H1 (cell line): Measurements from ENCODE around the gene UXT. TPM values are rescaled to one million over a fixed set of nuclear protein-coding genes. Genes with fewer than 3 reads are reported as not detected.

Experiments
- CTCF ChIA-PET: fragments of 300-600 bp; sonication (Branson Sonifier 250); formaldehyde crosslinking; loops from one replicate; lab custom pipeline; 2021; ENCODE audit not compliant: partially characterized antibody; lab: Charles Lee
- POLR2A ChIA-PET: fragments of 300-600 bp; sonication (Branson Sonifier 250); formaldehyde crosslinking; loops from one replicate; lab custom pipeline; 2021; ENCODE audit warnings: inconsistent platforms; ENCODE audit not compliant: partially characterized antibody; lab: Charles Lee
- DNase-seq, 2 experiments: peaks; one replicate each; pipeline versions ENCODE4 v3.0.0 to v3.0.0-alpha.2; 2010 to 2022; ENCODE audit warnings: low spot score in 2 of 2, low read depth in 1 of 2, mixed read lengths in 1 of 2
- FAIRE-seq: peaks from 2 replicates; lab custom pipeline; 2011; peaks lifted over from hg19 to GRCh38; lab: Jason Lieb, UNC
- H2AFZ ChIP-seq: 2 replicates; pipeline ENCODE4 v1.8.1; 2012; ENCODE audit warnings: low read length, inconsistent platforms
- H2AK5ac ChIP-seq: 2 replicates; pipeline ENCODE4 v1.6.1; 2013; ENCODE audit warnings: low read depth, low read length
- H2BK120ac ChIP-seq: replicated peaks from 2 replicates; pipeline ENCODE3; 2013; ENCODE audit warnings: low read depth, low read length, inconsistent platforms
- H2BK12ac ChIP-seq: 2 replicates; pipeline ENCODE4 v1.6.1; 2013; ENCODE audit warnings: low read depth, low read length
- H2BK15ac ChIP-seq: 2 replicates; pipeline ENCODE4 v1.6.1; 2013; ENCODE audit warnings: low read length
- H2BK20ac ChIP-seq: 2 replicates; pipeline ENCODE4 v1.6.1; 2013; ENCODE audit warnings: low read length
- H2BK5ac ChIP-seq: 2 replicates; pipeline ENCODE4 v1.6.1; 2013; ENCODE audit warnings: low read depth, low read length
- H3K14ac ChIP-seq: 2 replicates; pipeline ENCODE4 v1.6.1; 2013; ENCODE audit warnings: inconsistent platforms; ENCODE audit not compliant: insufficient read length
- H3K18ac ChIP-seq: 2 replicates; pipeline ENCODE4 v1.6.1; 2013; ENCODE audit warnings: low read length; ENCODE audit errors: extremely low read depth
- H3K23ac ChIP-seq: 2 replicates; pipeline ENCODE4 v1.6.1; 2013; ENCODE audit warnings: inconsistent platforms; ENCODE audit not compliant: insufficient read length
- H3K23me2 ChIP-seq: 2 replicates; pipeline ENCODE4 v1.6.1; 2013; ENCODE audit warnings: low read depth, low read length
- H3K27ac ChIP-seq: 2 replicates; pipeline ENCODE4 v1.6.1; 2011; ENCODE audit warnings: low read depth, low read length, inconsistent platforms
- H3K27me3 ChIP-seq, 4 experiments: replicated peaks in 1 of 4; 1 replicate in 1 of 4; 2 replicates in 3 of 4; pipeline versions ENCODE4 v1.6.1 to v1.8.1; 2011 to 2013; ENCODE audit warnings: low read length in 3 of 4, mild to moderate bottlenecking in 3 of 4, inconsistent platforms in 2 of 4, mixed read lengths in 2 of 4, moderate library complexity in 1 of 4; ENCODE audit not compliant: control insufficient read depth in 3 of 4, insufficient read depth in 3 of 4; ENCODE audit errors: extremely low read depth in 1 of 4
- H3K36me3 ChIP-seq, 4 experiments: 2 replicates each; pipeline versions ENCODE4 v1.6.1 to v1.8.1; 2011 to 2013; ENCODE audit warnings: mild to moderate bottlenecking in 4 of 4, low read length in 3 of 4, moderate library complexity in 2 of 4, control low read depth in 1 of 4, inconsistent platforms in 1 of 4; ENCODE audit not compliant: insufficient read depth in 4 of 4, control insufficient read depth in 2 of 4
- H3K4ac ChIP-seq: replicated peaks from 2 replicates; pipeline ENCODE3; 2013; ENCODE audit warnings: low read length, low read depth, mixed read lengths, inconsistent platforms; ENCODE audit not compliant: insufficient read length
- H3K4me1 ChIP-seq, 4 experiments: replicated peaks in 1 of 4; 1 replicate in 1 of 4; 2 replicates in 3 of 4; pipeline versions ENCODE4 v1.6.1 to v1.8.1; 2011 to 2013; ENCODE audit warnings: low read length in 3 of 4, inconsistent platforms in 2 of 4, mixed read lengths in 1 of 4; ENCODE audit not compliant: insufficient read depth in 4 of 4, control insufficient read depth in 3 of 4
- H3K4me2 ChIP-seq, 2 experiments: 2 replicates each; pipeline versions ENCODE4 v1.6.1 to v1.8.1; 2011 to 2013; ENCODE audit warnings: low read depth in 2 of 2, low read length in 2 of 2, control low read depth in 1 of 2, inconsistent platforms in 1 of 2, mild to moderate bottlenecking in 1 of 2; ENCODE audit not compliant: insufficient read depth in 1 of 2
- H3K4me3 ChIP-seq, 4 experiments: fragments of 200-600, 300-600 bp in 1 of 4; sonication (generic), shearing (Covaris generic), sonication (Bioruptor Twin) in 1 of 4; 2 replicates each; pipeline versions ENCODE4 v1.5.1 to v1.8.1; 2011 to 2016; ENCODE audit warnings: low read length in 4 of 4, low read depth in 3 of 4, control low read depth in 2 of 4, inconsistent platforms in 2 of 4, mild to moderate bottlenecking in 2 of 4, mixed read lengths in 1 of 4, moderate library complexity in 1 of 4; ENCODE audit not compliant: insufficient read depth in 2 of 4; ENCODE audit errors: extremely low read depth in 1 of 4
- H3K56ac ChIP-seq: replicated peaks from 2 replicates; pipeline ENCODE3; 2013; ENCODE audit warnings: low read depth, mild to moderate bottlenecking, mixed read lengths, low read length, inconsistent platforms; ENCODE audit not compliant: insufficient read length
- H3K79me1 ChIP-seq: 2 replicates; pipeline ENCODE4 v1.6.1; 2013; ENCODE audit warnings: low read depth, low read length, control low read depth
- H3K79me2 ChIP-seq, 2 experiments: 2 replicates each; pipeline versions ENCODE4 v1.6.1 to v1.8.1; 2012 to 2013; ENCODE audit warnings: low read length in 2 of 2, mild to moderate bottlenecking in 2 of 2, inconsistent platforms in 1 of 2; ENCODE audit not compliant: insufficient read depth in 2 of 2, control insufficient read depth in 1 of 2
- H3K9ac ChIP-seq, 4 experiments: replicated peaks in 1 of 4; 1 replicate in 1 of 4; 2 replicates in 3 of 4; pipeline versions ENCODE4 v1.6.1 to v1.8.1; 2011 to 2013; ENCODE audit warnings: low read depth in 3 of 4, low read length in 3 of 4, control low read depth in 2 of 4, mild to moderate bottlenecking in 2 of 4, moderate library complexity in 2 of 4, inconsistent platforms in 1 of 4; ENCODE audit errors: extremely low read depth in 1 of 4
- H3K9me3 ChIP-seq, 2 experiments: 2 replicates each; pipeline versions ENCODE4 v1.6.1 to v1.8.1; 2012 to 2013; ENCODE audit warnings: mild to moderate bottlenecking in 2 of 2, moderate library complexity in 2 of 2, control low read depth in 1 of 2, inconsistent platforms in 1 of 2, low read depth in 1 of 2, low read length in 1 of 2, mixed read lengths in 1 of 2; ENCODE audit not compliant: insufficient read depth in 2 of 2
- H4K20me1 ChIP-seq, 2 experiments: replicated peaks in 1 of 2; 2 replicates each; pipeline versions ENCODE3 to v1.8.1; 2011 to 2013; ENCODE audit warnings: inconsistent platforms in 2 of 2, low read length in 2 of 2, mild to moderate bottlenecking in 1 of 2; ENCODE audit not compliant: insufficient read depth in 2 of 2, control insufficient read depth in 1 of 2
- H4K5ac ChIP-seq: 2 replicates; pipeline ENCODE4 v1.6.1; 2013; ENCODE audit warnings: low read length, low read depth, mixed read lengths, inconsistent platforms; ENCODE audit not compliant: insufficient read length
- H4K8ac ChIP-seq: 2 replicates; pipeline ENCODE4 v1.8.0; 2013; ENCODE audit warnings: mild to moderate bottlenecking, moderate library complexity, low read length, inconsistent platforms; ENCODE audit not compliant: insufficient read depth; ENCODE audit errors: extremely low read depth
- H4K91ac ChIP-seq: replicated peaks from 2 replicates; pipeline ENCODE3; 2013; ENCODE audit warnings: low read length, mixed read lengths, inconsistent platforms; ENCODE audit not compliant: insufficient read length
- POU5F1 ChIP-seq: IDR thresholded peaks from 2 replicates; pipeline ENCODE4 v1.6.1; 2011; ENCODE audit warnings: low read depth, mild to moderate bottlenecking, low read length, moderate library complexity
- ZNF274 ChIP-seq: IDR thresholded peaks from 2 replicates; pipeline ENCODE4 v1.7.0; 2012; ENCODE audit warnings: low read length, borderline replicate concordance; ENCODE audit errors: extremely low read depth
- WGBS, 2 experiments: shearing (Covaris generic) in 1 of 2; methylation state at CpG; one replicate each; pipeline versions ENCODE4 v1.1.6 to v1.1.7; 2013 to 2015; ENCODE audit warnings: low lambda C conversion rate in 2 of 2, mixed read lengths in 2 of 2, inconsistent platforms in 1 of 2, low coverage in 1 of 2, missing lambda C conversion rate in 1 of 2; ENCODE audit not compliant: insufficient replicate concordance in 2 of 2, insufficient coverage in 1 of 2, insufficient read length in 1 of 2; ENCODE audit errors: extremely low coverage in 1 of 2, missing lambda C conversion rate in 1 of 2; 5-methylcytosine and 5-hydroxymethylcytosine counted together
- polyA plus RNA-seq, 7 experiments: library from polyadenylated mRNA; depleted of rRNA in 3 of 7; stranded (reverse) in 5 of 7; unstranded in 2 of 7; fragments of >200 nt in 5 of 7; fragments of 200-250 nt in 2 of 7; gene quantifications; 1 replicate in 5 of 7; 2 replicates in 1 of 7; 4 replicates in 1 of 7; pipeline versions ENCODE4 v1.2.1 to v1.2.3, GENCODE V29; 2011 to 2013; ENCODE audit warnings: missing spikeins in 2 of 7, mixed read lengths in 2 of 7
- total RNA-seq: library from RNA; stranded (reverse); fragmentation: NEBNext Ultra II Directional; extraction: Animal tissue kit (Norgen Biotek cat#: 25700); gene quantifications from 2 replicates; pipeline ENCODE4 v1.2.1, GENCODE V29; 2021

The UXT gene
- total and polyA plus RNA-seq, 2 of the 8 experiments (the other 6 are each of a cell fraction or from before 2014, with no cell fraction given) = 69.4 to 116 TPM

GRCh38 chrX:47704736-47705135, 45.8 kb upstream of the UXT start:
- POLR2A ChIA-PET = no interaction called here
- FAIRE-seq = no peak
- no peak for TF ChIP-seq POU5F1
- TF ChIP-seq ZNF274 = no peak

More at GRCh38 chrX:47704736-47705135, 45.8 kb upstream of the UXT start:
- Histone ChIP-seq H3K27ac (no peak overlapping the region), H4K91ac (no peak overlapping the region), H4K20me1 (no peaks in the 10 kb centered on the region), H3K23ac (no peak overlapping the region), H3K79me1 (no peaks in the 10 kb centered on the region), H3K9ac (no peak overlapping the region), H2BK20ac (no peak overlapping the region), H4K8ac (no peak overlapping the region), H3K36me3 (no peaks in the 10 kb centered on the region), H2BK5ac (no peak overlapping the region), H3K4ac (no peak overlapping the region), H4K5ac (no peak overlapping the region), H3K9me3 (no peaks in the 10 kb centered on the region), H2BK12ac (no peak overlapping the region), H2AFZ (no peak overlapping the region), H3K23me2 (no peaks in the 10 kb centered on the region), H3K4me1 (no peaks in the 10 kb centered on the region), H3K56ac (no peak overlapping the region), H3K27me3 (no peaks in the 10 kb centered on the region), H3K79me2 (no peaks in the 10 kb centered on the region), H3K18ac (no peak overlapping the region), H3K4me2 (no peak overlapping the region), H3K4me3 (no peak overlapping the region), H2BK120ac (no peak overlapping the region), H2AK5ac (no peak overlapping the region), H3K14ac (no peak overlapping the region), H2BK15ac (no peak overlapping the region)
- DNase-seq = no peak
- CTCF ChIA-PET = interaction anchor here (0.6 kb wide), 1 partner anchor 35 kb away, joined by 3 read pairs; no protein-coding TSS in a partner anchor
- 79% methylated on average over 5 of the region's 5 CpGs; no CpG with 5 or more reads in 1 of the 2 experiments for WGBS, 2 experiments
